Skeletal muscle tissue (tissue), 4 donors: ENCODE results near the gene NDUFV1. TPM values are rescaled to one million over a fixed set of nuclear protein-coding genes. Genes with fewer than 3 reads are reported as not detected.
"Not testable (repeated sequence)": the region's sequence is repeated elsewhere in the genome, so short reads cannot be mapped to it uniquely, and the experiment has no call there.

Experiments used
- H3K27ac ChIP-seq: one replicate; pipeline ENCODE4 v1.7.0; 2013; ENCODE audit warnings: mild to moderate bottlenecking, low read depth, low read length, inconsistent platforms
- H3K27me3 ChIP-seq, 3 donors: one replicate each; pipeline ENCODE4 v1.7.0; 2013; ENCODE audit warnings: low read length in 3 of 3; ENCODE audit not compliant: control insufficient read depth in 3 of 3, insufficient read depth in 3 of 3
- H3K36me3 ChIP-seq, 3 donors: one replicate each; pipeline ENCODE4 v1.7.0; 2013; ENCODE audit warnings: low read length in 3 of 3; ENCODE audit not compliant: control insufficient read depth in 3 of 3, insufficient read depth in 3 of 3
- H3K4me1 ChIP-seq, 3 donors: one replicate each; pipeline ENCODE4 v1.7.0; 2013; ENCODE audit warnings: low read length in 3 of 3, mild to moderate bottlenecking in 3 of 3; ENCODE audit not compliant: control insufficient read depth in 3 of 3, insufficient read depth in 3 of 3
- H3K4me3 ChIP-seq, 3 donors: one replicate each; pipeline ENCODE4 v1.7.0; 2013; ENCODE audit warnings: low read length in 3 of 3
- H3K9ac ChIP-seq, 3 donors: one replicate each; pipeline ENCODE4 v1.7.0; 2013; ENCODE audit warnings: low read length in 3 of 3, mild to moderate bottlenecking in 3 of 3, moderate library complexity in 2 of 3, low read depth in 1 of 3
- H3K9me3 ChIP-seq, 3 donors: one replicate each; pipeline ENCODE4 v1.7.0; 2013; ENCODE audit warnings: low read length in 3 of 3; ENCODE audit not compliant: control insufficient read depth in 3 of 3
- total RNA-seq: library from RNA; depleted of rRNA; stranded (reverse); fragments of >200 nt; gene quantifications from one replicate; pipeline ENCODE4 v1.2.3, GENCODE V29; 2014
- donor health status: Osteomylitis.

NDUFV1 gene
- total RNA-seq, 1 donor from 2014 or later, result 178 TPM

DNA sequence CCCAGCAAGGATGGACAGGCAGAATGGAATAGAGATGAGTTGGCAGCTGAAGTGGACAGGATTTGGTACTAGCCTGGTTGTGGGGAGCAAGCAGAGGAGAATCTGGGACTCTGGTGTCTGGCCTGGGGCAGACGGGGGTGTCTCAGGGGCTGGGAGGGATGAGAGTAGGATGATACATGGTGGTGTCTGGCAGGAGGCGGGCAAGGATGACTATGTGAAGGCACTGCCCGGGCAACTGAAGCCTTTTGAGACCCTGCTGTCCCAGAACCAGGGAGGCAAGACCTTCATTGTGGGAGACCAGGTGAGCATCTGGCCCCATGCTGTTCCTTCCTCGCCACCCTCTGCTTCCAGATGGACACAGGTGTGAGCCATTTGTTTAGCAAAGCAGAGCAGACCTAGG, 20.8 kb upstream of the NDUFV1 start:
- Histone ChIP-seq H3K27ac (no peak overlapping the region), H3K4me1 (peaks cover 7 to 28% (median 11%) of the 10 kb centered on the region in 3 donors), H3K9me3 (no peaks in the 10 kb centered on the region), H3K4me3 (no peak overlapping the region), H3K9ac (no peak overlapping the region), H3K27me3 (no peaks in the 10 kb centered on the region), H3K36me3 (peaks cover 16 to 25% (median 22%) of the 10 kb centered on the region in 3 donors)

DNA sequence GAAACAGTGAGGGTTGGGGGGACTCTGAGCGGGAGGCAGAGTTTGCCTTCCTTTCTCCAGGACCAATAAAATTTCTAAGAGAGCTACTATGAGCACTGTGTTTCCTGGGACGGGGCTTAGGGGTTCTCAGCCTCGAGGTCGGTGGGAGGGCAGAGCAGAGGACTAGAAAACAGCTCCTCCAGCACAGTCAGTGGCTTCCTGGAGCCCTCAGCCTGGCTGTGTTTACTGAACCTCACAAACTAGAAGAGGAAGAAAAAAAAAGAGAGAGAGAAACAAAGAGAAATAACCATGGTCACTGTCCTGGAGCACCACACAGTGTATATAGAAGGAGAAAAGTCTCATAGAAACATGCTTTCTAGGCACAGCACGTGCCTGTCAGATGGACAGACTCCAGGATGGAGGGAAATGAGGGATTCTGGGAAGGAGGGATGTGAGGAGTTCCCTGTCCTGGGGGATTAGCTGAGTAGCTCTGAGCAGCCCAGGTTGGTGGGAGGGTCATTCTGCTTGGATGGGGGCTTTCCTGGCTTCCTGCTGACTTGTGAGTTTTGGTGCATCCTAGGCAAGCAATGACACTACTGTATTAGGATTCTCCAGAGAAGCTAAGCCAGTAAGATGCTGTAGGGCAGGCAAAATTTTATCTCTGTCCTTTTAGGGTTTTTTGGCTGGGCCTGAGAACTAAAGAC, 20.0 kb upstream of the NDUFV1 start:
- no peak overlapping the region for H3K27ac ChIP-seq
- no peak overlapping the region for H3K4me3 ChIP-seq
- H3K36me3 ChIP-seq, result peaks cover 16 to 25% (median 22%) of the 10 kb centered on the region in 3 donors
- no peak overlapping the region for H3K9ac ChIP-seq
- H3K4me1 ChIP-seq, result peaks cover 7 to 28% (median 11%) of the 10 kb centered on the region in 3 donors
- no peaks in the 10 kb centered on the region for H3K27me3 ChIP-seq
- no peaks in the 10 kb centered on the region for H3K9me3 ChIP-seq

DNA sequence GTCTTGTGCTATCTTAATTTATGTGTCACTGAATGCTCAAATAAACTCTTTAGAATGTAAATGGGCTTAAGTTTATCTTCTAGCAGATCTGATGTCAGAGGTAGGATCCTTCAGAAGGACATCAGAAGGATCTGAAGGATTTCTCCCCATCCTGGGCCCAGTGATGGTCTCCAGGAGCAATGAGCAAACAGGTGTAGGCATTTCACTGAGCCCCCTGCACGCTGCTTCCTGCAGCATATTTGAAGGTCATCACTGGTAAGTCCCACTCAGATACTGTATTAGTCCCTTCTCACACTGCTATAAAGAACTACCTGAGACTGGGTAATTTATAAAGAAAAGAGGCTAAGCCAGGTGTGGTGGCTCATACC, 18.6 kb upstream of the NDUFV1 start:
- Histone ChIP-seq H3K27me3 (no peaks in the 10 kb centered on the region), H3K4me1 (peaks cover 7 to 21% (median 11%) of the 10 kb centered on the region in 3 donors), H3K27ac (no peak overlapping the region), H3K9ac (no peak overlapping the region), H3K4me3 (no peak overlapping the region), H3K9me3 (no peaks in the 10 kb centered on the region), H3K36me3 (peaks cover 16 to 25% (median 22%) of the 10 kb centered on the region in 3 donors)

DNA sequence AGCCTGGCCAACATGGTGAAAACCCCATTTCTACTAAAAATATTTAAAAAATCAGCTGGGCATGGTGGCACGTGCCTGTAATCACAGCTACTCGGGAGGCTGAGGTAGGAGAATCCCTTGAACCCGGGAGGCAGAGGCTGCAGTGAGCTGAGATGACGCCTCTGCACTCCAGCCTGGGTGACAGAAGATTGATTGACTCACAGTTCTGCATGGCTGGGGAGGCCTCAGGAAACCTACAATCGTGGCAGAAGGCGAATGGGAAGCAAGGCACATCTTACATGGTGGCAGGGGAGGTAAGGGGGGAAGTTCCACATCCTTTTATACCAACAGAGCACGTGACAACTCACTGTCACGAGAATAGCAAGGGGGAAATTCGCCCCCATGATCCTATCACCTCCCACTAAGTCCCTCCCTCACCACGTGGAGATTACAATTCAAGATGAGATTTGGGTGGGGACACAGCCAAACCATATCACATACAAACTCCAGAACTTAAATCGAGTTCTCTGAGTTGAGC, 17.8 kb upstream of the NDUFV1 start:
- not testable (repeated sequence) for H3K9ac ChIP-seq, H3K4me3 ChIP-seq, H3K27ac ChIP-seq, H3K9me3 ChIP-seq, H3K27me3 ChIP-seq
- H3K4me1 ChIP-seq, result peaks cover 7 to 21% (median 11%) of the 10 kb centered on the region in 3 donors
- H3K36me3 ChIP-seq, result peaks cover 16 to 25% (median 22%) of the 10 kb centered on the region in 3 donors

DNA sequence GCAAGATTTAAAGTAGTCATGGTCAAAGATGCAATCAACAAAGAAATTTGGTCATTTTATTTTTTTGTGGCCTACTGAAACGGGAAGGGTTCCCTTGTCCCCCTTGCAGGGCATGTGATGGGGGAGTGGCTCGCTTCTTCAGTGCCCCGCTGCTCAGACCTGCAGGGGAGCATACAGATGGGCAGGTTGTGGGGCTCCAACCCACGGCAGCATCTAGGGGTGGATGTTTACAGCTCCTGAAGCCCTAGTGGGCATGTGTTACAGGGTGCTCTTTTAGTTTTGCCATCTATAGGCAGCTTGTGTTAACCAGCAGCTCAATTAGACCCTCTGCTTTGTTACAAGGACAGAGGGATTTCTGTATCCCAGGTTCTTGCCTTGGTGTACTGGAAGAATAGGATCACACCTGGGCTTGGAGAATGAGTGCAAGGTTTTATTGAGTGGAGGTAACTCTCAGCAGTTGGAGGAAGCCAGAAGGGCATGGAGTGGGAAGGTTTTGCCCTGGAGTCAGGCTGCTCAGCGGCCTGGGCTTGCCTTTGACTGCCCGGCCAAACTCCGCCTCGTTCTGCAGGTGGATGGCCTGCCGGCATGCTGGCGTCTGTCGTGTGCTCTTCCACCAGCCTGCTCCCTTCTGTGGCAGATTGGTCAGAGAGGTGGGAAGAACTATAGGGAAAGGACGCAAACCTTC, 13.7 kb upstream of the NDUFV1 start:
- no peaks in the 10 kb centered on the region for H3K4me1 ChIP-seq
- H3K27ac ChIP-seq, result no peak overlapping the region
- no peak overlapping the region for H3K4me3 ChIP-seq
- H3K36me3 ChIP-seq, result peaks cover 0 to 3% (median 0%) of the 10 kb centered on the region in 3 donors
- H3K27me3 ChIP-seq, result no peaks in the 10 kb centered on the region
- no peaks in the 10 kb centered on the region for H3K9me3 ChIP-seq
- H3K9ac ChIP-seq, result no peak overlapping the region

DNA sequence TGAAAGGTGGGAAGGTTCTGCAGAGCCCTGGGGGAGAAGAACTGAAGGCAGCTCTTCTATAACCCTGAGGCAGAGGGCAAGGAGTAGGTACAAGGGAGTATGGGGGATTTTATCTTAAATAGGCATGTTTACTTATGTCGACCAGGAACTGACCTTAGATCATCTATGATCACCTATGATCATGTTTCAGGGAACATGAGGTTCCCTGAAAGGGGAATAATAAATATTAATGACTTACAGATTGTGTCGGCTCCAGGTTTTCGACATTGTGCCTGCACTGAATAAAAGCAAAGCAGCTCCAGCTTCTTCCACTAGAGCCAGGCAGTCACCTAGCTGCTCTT, 13.2 kb upstream of the NDUFV1 start:
- no peak overlapping the region for H3K27ac ChIP-seq
- H3K4me1 ChIP-seq, result no peaks in the 10 kb centered on the region
- no peaks in the 10 kb centered on the region for H3K27me3 ChIP-seq
- H3K36me3 ChIP-seq, result peaks cover 0 to 3% (median 0%) of the 10 kb centered on the region in 3 donors
- H3K9me3 ChIP-seq, result no peaks in the 10 kb centered on the region
- no peak overlapping the region for H3K9ac ChIP-seq
- no peak overlapping the region for H3K4me3 ChIP-seq

DNA sequence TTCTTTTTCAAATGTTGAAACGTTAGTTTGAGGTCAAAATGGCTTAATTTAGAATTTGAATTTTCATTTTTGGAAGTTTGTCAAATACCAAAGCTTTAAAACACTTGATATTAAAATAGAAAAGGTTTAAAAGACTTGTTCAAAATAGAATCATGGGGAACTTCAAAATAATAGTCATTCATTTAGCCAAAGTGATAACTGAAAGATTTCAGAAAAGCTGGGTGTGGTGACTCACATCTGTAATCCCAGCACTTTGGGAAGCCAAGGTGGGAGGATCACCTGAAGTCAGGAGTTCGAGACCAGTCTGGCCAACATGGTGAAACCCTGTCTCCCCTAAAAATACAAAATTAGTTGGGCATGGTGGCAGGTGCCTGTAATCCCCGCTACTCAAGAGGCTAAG, 12.3 kb upstream of the NDUFV1 start:
- no peak overlapping the region for H3K4me3 ChIP-seq
- no peaks in the 10 kb centered on the region for H3K4me1 ChIP-seq
- no peaks in the 10 kb centered on the region for H3K9me3 ChIP-seq

DNA sequence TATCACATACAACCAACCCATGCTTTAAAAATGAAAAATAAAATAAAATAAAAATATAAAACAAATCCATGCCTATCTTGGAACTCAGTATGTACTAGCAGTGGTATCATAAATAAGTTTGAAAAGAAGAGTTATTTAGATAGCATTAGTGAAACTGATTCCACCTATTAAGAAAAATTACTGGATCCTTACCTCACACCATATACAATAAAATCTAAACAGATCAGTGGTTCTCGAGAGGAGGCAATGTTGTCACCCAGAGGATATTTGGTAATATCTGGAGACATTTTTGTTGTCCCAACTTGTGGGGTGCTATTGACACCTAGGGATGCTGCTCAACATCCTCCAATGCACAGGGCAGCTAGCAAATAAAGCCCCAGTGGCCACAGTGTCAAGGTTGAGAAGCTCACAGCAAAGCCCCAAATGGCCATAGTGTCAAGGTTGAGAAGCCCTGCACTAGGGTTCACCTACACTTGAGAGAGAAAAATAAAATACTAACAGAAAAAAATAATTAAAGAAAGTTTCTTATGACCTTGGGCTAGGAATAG, 9.9 kb upstream of the NDUFV1 start:
- H3K4me1 ChIP-seq, result no peaks in the 10 kb centered on the region
- H3K4me3 ChIP-seq, result no peak overlapping the region
- H3K9ac ChIP-seq, result no peak overlapping the region
- no peaks in the 10 kb centered on the region for H3K9me3 ChIP-seq
- peaks cover 0 to 6% (median 3%) of the 10 kb centered on the region in 3 donors for H3K27me3 ChIP-seq
- H3K27ac ChIP-seq, result no peak overlapping the region
- H3K36me3 ChIP-seq, result no peaks in the 10 kb centered on the region

More for the DNA sequence above, 12.3 kb upstream of the NDUFV1 start:
- H3K27ac ChIP-seq, result no peak overlapping the region
- H3K36me3 ChIP-seq, result no peaks in the 10 kb centered on the region
- H3K27me3 ChIP-seq, result no peaks in the 10 kb centered on the region
- no peak overlapping the region for H3K9ac ChIP-seq

DNA sequence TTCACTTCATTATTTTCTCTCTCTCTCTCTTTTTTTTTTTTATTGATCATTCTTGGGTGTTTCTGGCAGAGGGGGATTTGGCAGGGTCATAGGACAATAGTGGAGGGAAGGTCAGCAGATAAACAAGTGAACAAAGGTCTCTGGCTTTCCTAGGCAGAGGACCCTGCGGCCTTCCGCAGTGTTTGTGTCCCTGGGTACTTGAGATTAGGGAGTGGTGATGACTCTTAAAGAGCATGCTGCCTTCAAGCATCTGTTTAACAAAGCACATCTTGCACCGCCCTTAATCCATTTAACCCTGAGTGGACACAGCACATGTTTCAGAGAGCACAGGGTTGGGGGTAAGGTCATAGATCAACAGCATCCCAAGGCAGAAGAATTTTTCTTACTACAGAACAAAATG, 9.3 kb upstream of the NDUFV1 start:
- not testable (repeated sequence) for H3K36me3 ChIP-seq, H3K27ac ChIP-seq, H3K9ac ChIP-seq, H3K4me3 ChIP-seq, H3K4me1 ChIP-seq, H3K27me3 ChIP-seq, H3K9me3 ChIP-seq

DNA sequence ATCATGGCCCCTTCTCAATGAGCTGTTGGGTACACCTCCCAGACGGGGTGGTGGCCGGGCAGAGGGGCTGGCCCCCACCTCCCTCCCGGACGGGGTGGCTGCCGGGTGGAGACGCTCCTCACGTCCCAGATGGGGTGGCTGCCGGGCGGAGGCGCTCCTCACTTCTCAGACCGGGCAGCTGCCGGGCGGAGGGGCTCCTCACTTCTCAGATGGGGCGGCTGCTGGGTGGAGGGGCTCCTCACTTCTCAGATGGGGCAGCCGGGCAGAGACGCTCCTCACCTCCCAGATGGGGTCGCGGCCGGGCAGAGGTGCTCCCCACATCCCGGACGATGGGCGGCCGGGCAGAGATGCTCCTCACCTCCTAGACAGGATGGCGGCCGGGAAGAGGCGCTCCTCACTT, 8.8 kb upstream of the NDUFV1 start:
- not testable (repeated sequence) for H3K9ac ChIP-seq, H3K36me3 ChIP-seq, H3K4me1 ChIP-seq, H3K27me3 ChIP-seq, H3K9me3 ChIP-seq, H3K4me3 ChIP-seq, H3K27ac ChIP-seq
